Lower leg skin (tissue), 4 donors: ENCODE data around the gene SNCG. TPM values are rescaled to one million over a fixed set of nuclear protein-coding genes. Genes with fewer than 3 reads are reported as not detected.
"Not testable (repeated sequence)": the region's sequence is repeated elsewhere in the genome, so short reads cannot be mapped to it uniquely, and the experiment has no call there.

ENCODE experiments used
- DNase-seq, 2 donors: peaks; one replicate each; pipeline ENCODE4 v3.0.0-alpha.2; 2019; ENCODE audit warnings: low spot score in 2 of 2
- H3K4me3 ChIP-seq: fragments of 200-600 bp; sonication (generic); 2 replicates; pipeline ENCODE4 v1.5.1; 2017; ENCODE audit warnings: mild to moderate bottlenecking, low read depth; ENCODE audit not compliant: poor library complexity, severe bottlenecking
- CTCF ChIP-seq, 3 donors: fragments of 450-650 bp; IDR thresholded peaks; one replicate each; pipeline ENCODE4 v1.5.1; 2016; ENCODE audit warnings: antibody characterized with exemption in 3 of 3, mild to moderate bottlenecking in 3 of 3, moderate library complexity in 2 of 3
- POLR2A ChIP-seq, 2 donors: fragments of 450-650 bp; IDR thresholded peaks; one replicate each; pipeline ENCODE4 v1.6.1; 2016 to 2017; ENCODE audit warnings: antibody characterized with exemption in 2 of 2, mild to moderate bottlenecking in 1 of 2, moderate library complexity in 1 of 2
- WGBS, 2 donors: methylation state at CpG; one replicate each; pipeline ENCODE4 v1.1.5; 2018; 5-methylcytosine and 5-hydroxymethylcytosine counted together
- intact Hi-C: fragments of 100-400 bp; cut with DNase I; formaldehyde crosslinking; loops from one replicate; pipeline ENCODE4 v1.15.0; 2023; ENCODE audit warnings: low total_unique reads
- total RNA-seq, 4 donors: library from RNA; depleted of rRNA; stranded (reverse); fragments of >200 nt; gene quantifications; one replicate each; pipeline ENCODE4 v1.1.0, GENCODE V29; 2016

SNCG gene
- total RNA-seq, 4 donors from 2014 or later: 26.5 to 62.9 (median 41.1) TPM

- no peak for DNase-seq
- no peak overlapping the region for H3K4me3 ChIP-seq
- intact Hi-C loops: no loop called here
- 71 to 82% methylated on average over 4 of the region's 4 CpGs for WGBS, 2 donors
- TF ChIP-seq CTCF (IDR thresholded peaks at IDR 0.05): no peak
- no peak for TF ChIP-seq POLR2A (IDR thresholded peaks at IDR 0.05)
Measured at GRCh38 chr10:86979296-86979818, 21.0 kb downstream of the SNCG start.

GRCh38 chr10:86979977-86980448 lies 21.6 kb downstream of the SNCG start:
- 3 to 16% methylated on average over 3 of the region's 3 CpGs for WGBS, 2 donors
- intact Hi-C loops: no loop called here
- TF ChIP-seq POLR2A (IDR thresholded peaks at IDR 0.05): no peak
- TF ChIP-seq CTCF (IDR thresholded peaks at IDR 0.05): no peak
- peak; percentile 45 to 90 for DNase-seq
- H3K4me3 ChIP-seq: no peak overlapping the region

- intact Hi-C loops: not testable (repeated sequence)
- WGBS, 2 donors: 64 to 69% methylated on average over 6 of the region's 6 CpGs
Measured at GRCh38 chr10:86981020-86981419, 22.6 kb downstream of the SNCG start.

GRCh38 chr10:86981716-86982115 lies 23.3 kb downstream of the SNCG start:
- no peak overlapping the region for H3K4me3 ChIP-seq
- DNase-seq: no peak
- intact Hi-C loops: no loop called here
- TF ChIP-seq POLR2A (IDR thresholded peaks at IDR 0.05) (no peak), CTCF (IDR thresholded peaks at IDR 0.05) (no peak)
- 93 to 94% methylated on average over 5 of the region's 5 CpGs for WGBS, 2 donors

More at GRCh38 chr10:86981020-86981419, 22.6 kb downstream of the SNCG start:
- H3K4me3 ChIP-seq: not testable (repeated sequence)
- DNase-seq: peak; percentile 43 to 82

GRCh38 chr10:86984498-86984897 lies 26.1 kb downstream of the SNCG start:
- DNase-seq, intact Hi-C loops, H3K4me3 ChIP-seq: not testable (repeated sequence)
- 99% methylated on average over 4 of the region's 4 CpGs for WGBS, 2 donors

- TF ChIP-seq CTCF (IDR thresholded peaks at IDR 0.05) (no peak), POLR2A (IDR thresholded peaks at IDR 0.05) (no peak)
- DNase-seq: no peak
- intact Hi-C loops: no loop called here
- 21 to 22% methylated on average over 1 of the region's 1 CpG for WGBS, 2 donors
- H3K4me3 ChIP-seq: no peak overlapping the region
Measured at GRCh38 chr10:86988520-86988919, 30.1 kb downstream of the SNCG start.

- H3K4me3 ChIP-seq, DNase-seq, intact Hi-C loops: not testable (repeated sequence)
- 83 to 86% methylated on average over 12 of the region's 12 CpGs for WGBS, 2 donors
Measured at GRCh38 chr10:86991362-86991761, 33.0 kb downstream of the SNCG start.
